Fibroblast of skin of abdomen (primary cell): ENCODE measurements around the gene PPP1R10. TPM values are rescaled to one million over a fixed set of nuclear protein-coding genes. Genes with fewer than 3 reads are reported as not detected.
A peak's percentile ranks its signal among the peaks of the same experiment; 100 is the strongest.
"Not testable (repeated sequence)": the region's sequence is repeated elsewhere in the genome, so short reads cannot be mapped to it uniquely, and the experiment has no call there.

Experiments
- DNase-seq: peaks from one replicate; pipeline ENCODE4 v3.0.0-alpha.2; 2013
- polyA plus RNA-seq, 2 experiments: library from polyadenylated mRNA; unstranded; fragments of 120-200 nt; gene quantifications; one replicate each; pipeline ENCODE4 v1.2.1, GENCODE V29; 2013; ENCODE audit not compliant: insufficient read length in 2 of 2

PPP1R10 gene
- polyA plus RNA-seq (2013, experiment 1 of 2; ENCODE audit: insufficient read length), result 28.8 TPM
- 28.4 TPM for polyA plus RNA-seq (2013, experiment 2 of 2; ENCODE audit: insufficient read length)

- DNase-seq, result peak; percentile 100
Measured at GRCh38 chr6:30616811-30617564, at the start of gene PPP1R10. Gene PPP1R10 (minus strand): TSS chr6:30617243. CDS start chr6:30609944, 7,299 bp downstream.

DNA sequence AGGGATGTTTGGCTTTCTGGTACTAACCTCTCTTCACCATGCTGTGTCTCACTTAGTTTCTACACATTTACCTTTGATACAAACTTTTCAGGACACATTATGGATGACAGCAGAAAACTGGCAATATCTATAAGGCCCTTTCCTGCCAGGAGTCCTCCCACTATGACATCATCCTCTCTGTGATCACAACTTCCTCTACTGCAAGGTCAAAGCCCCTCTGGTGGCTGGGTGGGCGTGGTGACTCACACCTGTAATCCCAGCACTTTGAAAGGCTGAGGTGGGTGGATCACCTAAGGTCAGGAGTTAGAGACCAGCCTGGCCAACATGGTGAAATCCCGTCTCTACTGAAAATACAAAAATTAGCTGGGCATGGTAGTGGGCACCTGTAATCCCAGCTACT is 49.3 kb upstream of the PPP1R10 start:
- DNase-seq, result not testable (repeated sequence)

DNA sequence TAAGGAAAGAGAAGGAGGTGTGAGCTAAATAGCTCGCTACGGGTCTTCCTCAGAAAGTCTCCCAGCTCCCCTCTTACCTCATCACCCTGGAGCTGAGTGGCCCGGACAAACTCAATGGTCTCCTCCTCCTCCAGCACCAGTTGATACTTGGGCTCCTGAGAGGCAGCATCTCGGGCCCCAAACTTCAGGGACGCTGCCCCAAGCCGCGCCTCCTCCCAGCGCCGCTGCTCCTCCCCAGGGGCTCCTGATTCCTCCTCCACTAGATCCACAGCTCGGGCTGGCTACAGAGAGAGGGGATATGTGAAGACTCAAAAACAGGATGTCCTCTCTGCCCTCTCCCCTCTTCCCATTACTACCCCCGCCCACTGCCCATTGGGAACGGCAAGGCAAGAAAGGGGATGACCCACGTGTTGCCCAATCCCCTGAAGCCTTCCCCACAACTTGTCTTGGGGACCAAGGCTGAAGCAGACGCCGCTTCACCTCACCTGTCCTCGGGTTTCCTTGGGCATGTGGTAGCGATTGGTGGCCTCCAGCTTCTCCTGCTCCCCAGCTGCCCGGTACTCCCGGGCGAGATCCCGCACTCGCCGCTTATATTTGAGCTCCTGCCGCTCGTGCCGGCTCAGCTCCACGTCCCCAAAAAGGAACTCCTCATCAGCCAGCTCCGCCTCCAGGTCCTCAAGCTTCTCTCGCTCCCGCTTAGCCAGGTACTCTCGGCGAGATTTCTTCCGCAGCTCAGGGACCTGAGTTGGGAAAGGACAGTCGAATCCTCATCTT is 48.1 kb upstream of the PPP1R10 start:
- no peak for DNase-seq

- not testable (repeated sequence) for DNase-seq
Measured at GRCh38 chr6:30657922-30658321, 40.9 kb upstream of the PPP1R10 start.

DNA sequence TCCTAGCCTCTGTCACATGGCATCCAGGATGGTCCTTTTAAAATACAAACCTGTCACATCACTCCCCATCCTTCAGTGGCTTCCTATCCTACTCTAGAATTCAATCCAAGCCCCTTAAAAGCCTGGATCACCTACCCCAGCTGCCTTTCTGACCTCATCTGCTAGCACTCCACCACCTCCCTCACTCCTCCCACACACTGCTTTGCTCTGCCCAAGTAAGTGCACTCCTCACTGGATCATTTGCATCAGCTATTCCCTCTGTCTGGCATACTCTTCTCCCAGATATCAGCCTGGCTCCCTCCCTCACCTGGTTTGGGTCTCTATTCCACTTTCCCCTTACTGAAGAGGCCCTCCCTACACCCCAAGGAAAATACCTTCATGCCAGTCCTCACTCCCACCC is 40.4 kb upstream of the PPP1R10 start:
- DNase-seq, result no peak

DNA sequence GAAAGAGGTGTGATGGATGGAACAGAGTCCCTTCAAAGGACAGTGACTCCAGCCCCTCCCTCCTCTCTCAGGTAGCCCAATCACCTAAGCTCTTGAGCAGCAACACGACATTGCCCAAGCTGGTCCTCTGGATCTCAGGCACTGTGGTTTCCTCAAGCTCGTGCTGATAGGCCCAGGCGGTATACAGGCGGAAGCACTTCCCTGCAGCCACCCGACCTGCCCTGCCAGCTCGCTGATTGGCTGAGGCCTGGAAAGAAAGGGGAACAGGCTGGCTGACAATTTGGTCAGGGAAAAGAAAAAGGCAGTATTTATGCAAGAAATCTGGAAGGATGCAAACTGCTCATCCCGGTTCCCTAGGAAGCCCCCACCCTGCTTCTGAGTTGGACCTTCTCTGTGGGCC is 39.5 kb upstream of the PPP1R10 start:
- no peak for DNase-seq

- DNase-seq, result no peak
Measured at GRCh38 chr6:30655743-30656094, 38.7 kb upstream of the PPP1R10 start.

DNA sequence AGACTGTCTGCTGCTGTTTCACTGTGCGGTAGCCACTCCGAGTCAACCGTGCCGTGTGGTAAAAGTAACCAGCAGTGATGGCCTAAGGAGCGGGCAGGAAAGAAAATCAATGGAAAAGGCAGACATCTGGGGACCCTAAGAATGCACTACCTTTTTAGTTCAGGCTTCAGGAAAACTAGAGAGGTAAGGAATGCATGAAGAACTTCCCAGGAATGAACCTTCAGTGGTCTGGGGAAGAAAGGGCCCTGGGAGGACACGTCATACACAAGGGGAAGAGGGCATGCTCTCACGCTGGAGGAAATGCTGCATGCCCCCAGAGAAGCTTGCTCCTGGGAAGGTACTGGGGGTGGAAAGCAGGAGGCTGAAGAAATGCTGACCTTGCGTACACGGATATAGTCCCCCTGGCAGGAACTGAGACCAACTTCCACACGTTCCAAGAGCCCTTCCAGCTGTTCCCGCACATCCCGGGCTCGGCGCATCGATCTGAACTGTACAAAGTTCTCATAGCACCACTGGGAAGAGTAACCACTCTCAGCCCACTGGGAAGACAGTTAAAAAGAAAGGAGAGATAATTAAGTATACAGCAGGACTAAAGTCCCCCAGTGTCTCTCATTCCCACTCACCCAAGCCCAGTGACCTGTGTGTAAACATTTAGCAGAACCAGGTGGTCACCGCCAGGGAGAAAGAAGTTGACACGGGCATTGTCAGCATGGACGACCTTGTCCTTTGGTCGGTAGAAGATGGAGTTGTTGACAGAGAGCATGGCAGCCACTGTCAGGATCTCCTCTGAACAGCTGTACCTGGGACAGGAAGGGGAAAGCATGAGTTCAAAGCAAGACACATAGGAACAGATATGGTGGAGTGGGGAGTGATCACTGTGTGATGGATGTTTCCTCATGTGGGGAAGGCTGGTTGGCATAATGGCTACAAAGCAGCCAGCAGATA is 38.0 kb upstream of the PPP1R10 start:
- DNase-seq, result no peak

- no peak for DNase-seq
Measured at GRCh38 chr6:30651143-30651542, 34.1 kb upstream of the PPP1R10 start.

GRCh38 chr6:30647242-30648116 is 30.4 kb upstream of the PPP1R10 start:
- peak; percentile 48 for DNase-seq

- peak; percentile 93 for DNase-seq
Measured at GRCh38 chr6:30646450-30647241, 29.6 kb upstream of the PPP1R10 start, which contains the start of gene C6orf136. Gene C6orf136 (plus strand): TSS chr6:30647133. CDS start chr6:30647232, 99 bp downstream.

- DNase-seq, result no peak
Measured at GRCh38 chr6:30645989-30646388, 28.9 kb upstream of the PPP1R10 start.

DNA sequence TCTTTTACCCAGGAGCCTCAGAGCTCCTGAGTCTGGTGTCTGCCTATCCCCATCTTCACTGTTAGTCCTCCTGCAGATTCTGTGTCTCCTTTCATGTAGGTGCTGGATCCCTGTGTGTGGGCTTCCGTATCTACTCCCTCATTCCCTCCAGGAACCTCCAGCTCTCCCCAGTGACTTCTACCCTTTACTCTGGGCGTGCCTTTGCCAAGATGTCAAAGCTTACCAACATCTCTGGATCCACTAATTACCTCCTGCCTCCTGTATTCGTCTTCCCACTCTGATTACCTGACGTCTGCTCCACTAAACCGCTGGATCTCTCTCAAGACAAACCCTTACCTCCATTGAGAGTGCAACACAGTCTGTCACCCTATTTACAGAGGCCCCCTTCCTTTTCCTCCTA is 27.7 kb upstream of the PPP1R10 start:
- no peak for DNase-seq

- DNase-seq, result no peak
Measured at GRCh38 chr6:30643656-30644055, 26.6 kb upstream of the PPP1R10 start.

DNA sequence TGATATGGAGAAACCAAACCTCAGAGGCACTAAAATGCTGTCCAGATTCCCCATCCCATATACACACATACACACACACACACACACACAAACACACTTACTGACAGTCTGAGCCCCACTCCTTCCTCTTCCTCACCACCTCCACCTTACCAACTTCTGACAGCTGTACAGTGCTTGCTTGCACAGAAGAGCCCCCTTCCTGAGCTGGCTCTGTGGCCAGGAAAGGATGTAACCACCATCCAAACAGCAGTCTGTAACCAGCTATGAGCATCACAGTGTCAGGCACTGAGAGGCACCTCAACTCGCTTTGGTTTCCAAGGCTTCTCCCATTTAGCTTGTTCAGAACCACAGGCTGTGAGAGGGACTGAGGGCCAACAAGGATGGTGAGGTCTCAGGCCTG is 24.0 kb upstream of the PPP1R10 start:
- no peak for DNase-seq

DNA sequence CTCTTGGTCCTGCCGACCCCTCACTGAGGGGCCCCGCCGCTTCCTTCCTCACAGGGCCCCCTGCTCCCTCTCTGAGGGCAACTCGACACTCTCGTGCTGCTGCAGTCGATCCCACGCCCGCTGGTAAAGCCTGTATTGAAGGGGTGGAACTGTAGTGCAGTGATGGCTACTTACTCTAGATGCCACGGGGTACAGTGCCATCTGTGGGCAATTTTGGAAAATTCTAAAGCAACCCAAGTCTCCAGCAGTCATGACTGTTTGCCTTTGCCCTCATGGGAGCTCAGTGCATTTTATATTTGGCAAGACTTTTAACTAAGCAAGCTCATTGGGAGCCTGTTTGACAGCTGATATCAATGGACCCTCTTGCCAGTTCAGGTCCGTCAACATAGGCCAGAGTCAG is 23.4 kb upstream of the PPP1R10 start:
- DNase-seq, result no peak

DNA sequence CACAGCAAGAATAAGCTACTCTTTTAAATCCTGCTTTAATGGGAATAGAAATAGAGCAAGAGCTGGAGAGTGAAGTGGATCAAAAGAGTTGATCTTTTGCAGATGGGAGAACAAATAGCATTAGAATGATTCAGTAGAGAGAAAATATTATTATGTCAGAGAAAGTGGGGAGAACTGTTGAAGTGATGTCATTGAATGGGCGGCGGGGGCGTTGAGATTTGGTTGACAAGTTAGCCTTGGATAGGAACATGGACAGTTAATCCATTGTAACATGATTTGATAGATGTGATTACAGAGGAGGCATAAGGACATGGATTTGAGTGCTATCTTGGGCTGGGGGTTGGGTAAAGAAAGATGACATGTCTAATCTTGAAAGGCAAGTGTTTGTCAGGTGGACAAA is 18.8 kb upstream of the PPP1R10 start:
- DNase-seq, result no peak

DNA sequence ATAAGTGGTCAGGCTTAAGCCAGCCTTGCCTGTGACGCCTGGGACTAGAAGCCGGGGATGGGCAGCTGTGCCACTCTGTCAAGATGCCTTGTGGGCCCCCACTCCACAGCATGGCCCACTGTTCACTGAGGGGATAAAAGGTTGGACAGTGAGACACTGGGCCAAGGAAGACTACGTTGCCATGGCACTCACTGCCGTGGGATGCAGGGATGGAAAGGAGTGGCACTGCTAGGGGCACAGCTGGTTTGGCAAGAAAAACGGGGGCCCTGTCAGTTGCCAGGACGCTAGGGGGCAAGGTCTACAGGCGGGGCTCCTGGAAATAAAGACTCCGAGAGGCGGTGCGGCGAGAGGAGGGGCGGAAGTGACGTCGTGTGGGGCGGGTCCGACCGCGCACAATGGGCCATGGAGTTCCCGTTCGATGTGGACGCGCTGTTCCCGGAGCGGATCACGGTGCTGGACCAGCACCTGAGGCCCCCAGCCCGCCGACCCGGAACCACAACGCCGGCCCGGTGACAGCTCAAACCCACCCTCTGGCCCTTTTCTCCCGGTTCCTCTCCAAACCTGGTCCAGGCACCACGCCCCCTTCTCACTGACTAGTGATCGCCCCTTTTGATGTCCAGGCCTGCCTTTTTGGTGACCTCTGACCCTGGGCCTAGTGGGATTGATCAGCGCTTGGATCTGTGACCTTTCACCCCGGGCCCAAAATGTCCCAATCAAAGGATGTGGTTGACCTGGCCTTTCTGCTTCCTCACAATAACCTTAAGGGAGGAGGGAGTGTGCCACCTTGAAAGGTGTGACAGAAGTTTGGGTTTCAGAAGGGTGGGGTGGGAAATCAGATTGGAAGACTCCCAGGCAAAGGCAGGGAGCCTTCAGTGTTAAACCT is 9.7 kb upstream of the PPP1R10 start, which contains the start of gene ATAT1:
TSS of gene ATAT1 (plus strand) at position 391 of the 883 bp plus-strand sequence.
- DNase-seq, result peak; percentile 77

- no peak for DNase-seq
Measured at GRCh38 chr6:30625511-30625910, 8.5 kb upstream of the PPP1R10 start.

GRCh38 chr6:30619561-30619960 is 2.5 kb upstream of the PPP1R10 start:
- no peak for DNase-seq
